GM18526 (cell line): Measurements from ENCODE around the gene PTPN1.

ENCODE experiments used
- POLR2A ChIP-seq: IDR thresholded peaks from 3 replicates; pipeline ENCODE4 v1.6.1; 2011; ENCODE audit not compliant: insufficient read length; ENCODE audit errors: extremely low read depth

Gene PTPN1

GRCh38 chr20:50568549-50568942 is 58.4 kb downstream of the PTPN1 start:
- TF ChIP-seq POLR2A, result no peak

GRCh38 chr20:50569864-50570836 is 60.0 kb downstream of the PTPN1 start:
- no peak for TF ChIP-seq POLR2A

- no peak for TF ChIP-seq POLR2A
Observed at GRCh38 chr20:50571466-50571865, 61.3 kb downstream of the PTPN1 start.

- TF ChIP-seq POLR2A, result no peak
Observed at GRCh38 chr20:50572938-50573777, 63.0 kb downstream of the PTPN1 start.

GRCh38 chr20:50574108-50574507 is 63.9 kb downstream of the PTPN1 start:
- TF ChIP-seq POLR2A, result no peak

- TF ChIP-seq POLR2A, result no peak
Observed at GRCh38 chr20:50574586-50574985, 64.4 kb downstream of the PTPN1 start.

- no peak for TF ChIP-seq POLR2A
Observed at GRCh38 chr20:50575865-50576720, 65.9 kb downstream of the PTPN1 start.

- TF ChIP-seq POLR2A, result no peak
Observed at GRCh38 chr20:50577175-50578018, 67.2 kb downstream of the PTPN1 start.

GRCh38 chr20:50578061-50578777 is 68.0 kb downstream of the PTPN1 start:
- TF ChIP-seq POLR2A, result no peak

GRCh38 chr20:50578778-50579165 is 68.6 kb downstream of the PTPN1 start:
- TF ChIP-seq POLR2A, result no peak

- no peak for TF ChIP-seq POLR2A
Observed at GRCh38 chr20:50579511-50579910, 69.3 kb downstream of the PTPN1 start.

GRCh38 chr20:50580016-50580747 is 70.0 kb downstream of the PTPN1 start:
- no peak for TF ChIP-seq POLR2A
